Naive thymus-derived CD8-positive, alpha-beta T cell (primary cell): ENCODE measurements around the gene MDFIC. TPM values are rescaled to one million over a fixed set of nuclear protein-coding genes. Genes with fewer than 3 reads are reported as not detected.
A peak's percentile ranks its signal among the peaks of the same experiment; 100 is the strongest.

Experiments
- ATAC-seq, 2 donors: fragments of 150-1000 bp; cut with Tn5 transposase in 1 of 2; sonication (Bioruptor Pico), chemical (Tn5 transposase) in 1 of 2; 1 replicate in 1 of 2; 2 replicates in 1 of 2; pipeline ENCODE4 v1.10.0; 2021; ENCODE audit warnings: mild to moderate bottlenecking in 2 of 2, moderate library complexity in 2 of 2
- POLR2A ChIA-PET: fragments of 350-600 bp; sonication (Branson Sonifier 250); formaldehyde crosslinking; loops from one replicate; lab custom pipeline; 2021; ENCODE audit warnings: antibody characterized with exemption; lab: Charles Lee
- DNase-seq, 10 donors: peaks; one replicate each; pipeline versions ENCODE4 v3.0.0 to v3.0.0-alpha.2; 2020 to 2022
- H3K27ac Mint-ChIP-seq, 10 donors: one replicate each; pipeline ENCODE4 v1.8.0; 2020 to 2022; ENCODE audit warnings: mild to moderate bottlenecking in 10 of 10, mixed read lengths in 10 of 10, moderate library complexity in 4 of 10, inconsistent platforms in 1 of 10
- H3K27me3 Mint-ChIP-seq, 5 donors: one replicate each; pipeline ENCODE4 v1.8.0; 2021 to 2022; ENCODE audit warnings: mixed read lengths in 5 of 5
- H3K36me3 Mint-ChIP-seq, 3 donors: one replicate each; pipeline ENCODE4 v1.8.0; 2020 to 2022; ENCODE audit warnings: mixed read lengths in 3 of 3, mild to moderate bottlenecking in 2 of 3, inconsistent platforms in 1 of 3
- H3K4me1 Mint-ChIP-seq, 4 donors: one replicate each; pipeline ENCODE4 v1.8.0; 2021 to 2022; ENCODE audit warnings: mixed read lengths in 4 of 4
- H3K4me3 Mint-ChIP-seq, 10 donors: one replicate each; pipeline ENCODE4 v1.8.0; 2020 to 2022; ENCODE audit warnings: mild to moderate bottlenecking in 10 of 10, mixed read lengths in 10 of 10, moderate library complexity in 6 of 10, inconsistent platforms in 1 of 10
- H3K9me3 Mint-ChIP-seq, 9 donors: one replicate each; pipeline ENCODE4 v1.8.0; 2020 to 2022; ENCODE audit warnings: mixed read lengths in 9 of 9, mild to moderate bottlenecking in 3 of 9, inconsistent platforms in 1 of 9, moderate library complexity in 1 of 9
- polyA plus RNA-seq, 3 donors: library from polyadenylated mRNA; unstranded; fragments of 300-500 nt; fragmentation: Illumina TruSeq; gene quantifications; one replicate each; pipeline ENCODE4 v1.2.3, GENCODE V29; 2021
- total RNA-seq, 8 experiments: library from RNA in 2 of 8; stranded (reverse) in 2 of 8; gene quantifications; one replicate each; pipeline ENCODE4 v1.2.3 and lab custom pipeline; 2021 to 2026

MDFIC gene
- total and polyA plus RNA-seq, 5 experiments from 2014 or later, result 22.1 to 66.5 (median 41.5) TPM

- Mint-ChIP-seq H3K27ac (peak overlapping the region in 3 of 10 donors; percentile 6 to 83 (median 82)), H3K4me3 (peak overlapping the region in 3 of 10 donors; percentile 79 to 83 (median 81)), H3K27me3 (no peaks in the 10 kb centered on the region), H3K4me1 (peaks cover 21 to 64% (median 44%) of the 10 kb centered on the region in 4 donors), H3K9me3 (no peaks in the 10 kb centered on the region), H3K36me3 (peaks cover 0 to 4% (median 0%) of the 10 kb centered on the region in 3 donors)
- no peak for ATAC-seq
- DNase-seq, result no peak
- POLR2A ChIA-PET, result no interaction called here
Observed at GRCh38 chr7:114930107-114930661, 8.3 kb downstream of the MDFIC start.

GRCh38 chr7:114930829-114931655 is 9.1 kb downstream of the MDFIC start:
- peak overlapping the region in 8 of 10 donors; percentile 64 to 89 (median 82) for H3K4me3 Mint-ChIP-seq
- DNase-seq, result no peak

GRCh38 chr7:114931656-114932011 is 9.7 kb downstream of the MDFIC start:
- peaks cover 0 to 4% (median 0%) of the 10 kb centered on the region in 3 donors for H3K36me3 Mint-ChIP-seq
- H3K9me3 Mint-ChIP-seq, result no peaks in the 10 kb centered on the region
- H3K27ac Mint-ChIP-seq, result peak overlapping the region in 7 of 10 donors; percentile 31 to 93 (median 83)
- DNase-seq, result peak in 4 of 10 donors; percentile 25 to 48 (median 33)
- POLR2A ChIA-PET, result interaction anchor here (1.2 kb wide), 1 partner anchor 8 kb away, joined by 4 read pairs; no protein-coding TSS in a partner anchor
- H3K4me1 Mint-ChIP-seq, result peaks cover 20 to 59% (median 38%) of the 10 kb centered on the region in 4 donors
- H3K27me3 Mint-ChIP-seq, result no peaks in the 10 kb centered on the region
- H3K4me3 Mint-ChIP-seq, result peak overlapping the region in 8 of 10 donors; percentile 64 to 89 (median 82)
- peak; percentile 85 to 92 for ATAC-seq

More at GRCh38 chr7:114930829-114931655, 9.1 kb downstream of the MDFIC start:
- POLR2A ChIA-PET, result interaction anchor here (1.2 kb wide), 1 partner anchor 8 kb away, joined by 4 read pairs; no protein-coding TSS in a partner anchor
- peaks cover 0 to 4% (median 0%) of the 10 kb centered on the region in 3 donors for H3K36me3 Mint-ChIP-seq
- H3K4me1 Mint-ChIP-seq, result peaks cover 21 to 60% (median 39%) of the 10 kb centered on the region in 4 donors
- ATAC-seq, result peak; percentile 40 to 43
- H3K9me3 Mint-ChIP-seq, result no peaks in the 10 kb centered on the region
- H3K27ac Mint-ChIP-seq, result peak overlapping the region in 7 of 10 donors; percentile 31 to 93 (median 83)
- no peaks in the 10 kb centered on the region for H3K27me3 Mint-ChIP-seq

GRCh38 chr7:114932991-114933390 is 11.1 kb downstream of the MDFIC start:
- H3K9me3 Mint-ChIP-seq, result no peaks in the 10 kb centered on the region
- peak overlapping the region in 1 of 10 donors; percentile 4 for H3K27ac Mint-ChIP-seq
- no peak for ATAC-seq
- H3K4me1 Mint-ChIP-seq, result peaks cover 19 to 53% (median 37%) of the 10 kb centered on the region in 4 donors
- H3K4me3 Mint-ChIP-seq, result peak overlapping the region in 6 of 10 donors; percentile 5 to 89 (median 82)
- DNase-seq, result no peak
- peaks cover 0 to 4% (median 0%) of the 10 kb centered on the region in 3 donors for H3K36me3 Mint-ChIP-seq
- no peaks in the 10 kb centered on the region for H3K27me3 Mint-ChIP-seq
- POLR2A ChIA-PET, result interaction anchor here (0.7 kb wide), 1 partner anchor 13 kb away, joined by 3 read pairs; no protein-coding TSS in a partner anchor

- H3K4me1 Mint-ChIP-seq, result peaks cover 20 to 53% (median 37%) of the 10 kb centered on the region in 4 donors
- no peaks in the 10 kb centered on the region for H3K27me3 Mint-ChIP-seq
- no peaks in the 10 kb centered on the region for H3K9me3 Mint-ChIP-seq
- peak overlapping the region in 3 of 10 donors; percentile 24 to 63 (median 56) for H3K4me3 Mint-ChIP-seq
- peak overlapping the region in 3 of 10 donors; percentile 26 to 71 (median 45) for H3K27ac Mint-ChIP-seq
- peaks cover 0 to 4% (median 0%) of the 10 kb centered on the region in 3 donors for H3K36me3 Mint-ChIP-seq
- POLR2A ChIA-PET, result no interaction called here
- DNase-seq (no peak), ATAC-seq (no peak)
Observed at GRCh38 chr7:114933658-114934057, 11.8 kb downstream of the MDFIC start.

- POLR2A ChIA-PET, result no interaction called here
- Mint-ChIP-seq H3K4me3 (peak overlapping the region in 1 of 10 donors; percentile 4), H3K9me3 (no peaks in the 10 kb centered on the region), H3K4me1 (peaks cover 20 to 53% (median 39%) of the 10 kb centered on the region in 4 donors), H3K27ac (peak overlapping the region in 1 of 10 donors; percentile 13), H3K27me3 (no peaks in the 10 kb centered on the region), H3K36me3 (peaks cover 0 to 4% (median 0%) of the 10 kb centered on the region in 3 donors)
- no peak for ATAC-seq
- DNase-seq, result no peak
Observed at GRCh38 chr7:114934086-114934485, 12.2 kb downstream of the MDFIC start.

GRCh38 chr7:114934713-114935112 is 12.8 kb downstream of the MDFIC start:
- POLR2A ChIA-PET, result no interaction called here
- H3K27ac Mint-ChIP-seq, result peak overlapping the region in 2 of 10 donors; percentile 38 to 61

GRCh38 chr7:114936471-114936870 is 14.6 kb downstream of the MDFIC start:
- DNase-seq (no peak), ATAC-seq (no peak)
- H3K4me1 Mint-ChIP-seq, result peaks cover 26 to 51% (median 44%) of the 10 kb centered on the region in 4 donors
- H3K27ac Mint-ChIP-seq, result peak overlapping the region in 1 of 10 donors; percentile 42
- H3K36me3 Mint-ChIP-seq, result peaks cover 2 to 8% (median 3%) of the 10 kb centered on the region in 3 donors
- POLR2A ChIA-PET, result no interaction called here
- H3K4me3 Mint-ChIP-seq, result no peak overlapping the region
- H3K9me3 Mint-ChIP-seq, result no peaks in the 10 kb centered on the region
- no peaks in the 10 kb centered on the region for H3K27me3 Mint-ChIP-seq

More at GRCh38 chr7:114934713-114935112, 12.8 kb downstream of the MDFIC start:
- DNase-seq, result no peak
- Mint-ChIP-seq H3K27me3 (no peaks in the 10 kb centered on the region), H3K9me3 (no peaks in the 10 kb centered on the region), H3K4me3 (peak overlapping the region in 2 of 10 donors; percentile 4 to 40), H3K4me1 (peaks cover 22 to 54% (median 41%) of the 10 kb centered on the region in 4 donors), H3K36me3 (peaks cover 0 to 4% (median 0%) of the 10 kb centered on the region in 3 donors)
- ATAC-seq, result no peak

- Mint-ChIP-seq H3K9me3 (no peaks in the 10 kb centered on the region), H3K27me3 (no peaks in the 10 kb centered on the region), H3K36me3 (peaks cover 8 to 10% (median 10%) of the 10 kb centered on the region in 3 donors), H3K27ac (no peak overlapping the region), H3K4me1 (peaks cover 21 to 47% (median 46%) of the 10 kb centered on the region in 4 donors), H3K4me3 (no peak overlapping the region)
- ATAC-seq, result no peak
- no peak for DNase-seq
- POLR2A ChIA-PET, result no interaction called here
Observed at GRCh38 chr7:114937446-114937845, 15.6 kb downstream of the MDFIC start.

- ATAC-seq, result no peak
Observed at GRCh38 chr7:114938785-114939184, 16.9 kb downstream of the MDFIC start.

GRCh38 chr7:114939484-114940097 is 17.7 kb downstream of the MDFIC start:
- no peaks in the 10 kb centered on the region for H3K27me3 Mint-ChIP-seq
- no peak overlapping the region for H3K4me3 Mint-ChIP-seq
- ATAC-seq (no peak), DNase-seq (no peak)
- peaks cover 9 to 27% (median 21%) of the 10 kb centered on the region in 3 donors for H3K36me3 Mint-ChIP-seq
- H3K4me1 Mint-ChIP-seq, result peaks cover 13 to 57% (median 26%) of the 10 kb centered on the region in 4 donors
- H3K9me3 Mint-ChIP-seq, result no peaks in the 10 kb centered on the region
- POLR2A ChIA-PET, result no interaction called here
- H3K27ac Mint-ChIP-seq, result no peak overlapping the region

More at GRCh38 chr7:114938785-114939184, 16.9 kb downstream of the MDFIC start:
- DNase-seq, result no peak
- H3K27ac Mint-ChIP-seq, result no peak overlapping the region
- peaks cover 16 to 55% (median 33%) of the 10 kb centered on the region in 4 donors for H3K4me1 Mint-ChIP-seq
- no peak overlapping the region for H3K4me3 Mint-ChIP-seq
- no peaks in the 10 kb centered on the region for H3K27me3 Mint-ChIP-seq
- peaks cover 9 to 21% (median 16%) of the 10 kb centered on the region in 3 donors for H3K36me3 Mint-ChIP-seq
- POLR2A ChIA-PET, result no interaction called here
- H3K9me3 Mint-ChIP-seq, result no peaks in the 10 kb centered on the region

- Mint-ChIP-seq H3K9me3 (no peaks in the 10 kb centered on the region), H3K36me3 (peaks cover 9 to 33% (median 21%) of the 10 kb centered on the region in 3 donors), H3K4me1 (peaks cover 13 to 57% (median 22%) of the 10 kb centered on the region in 4 donors), H3K27ac (peak overlapping the region in 1 of 10 donors; percentile 0), H3K4me3 (no peak overlapping the region), H3K27me3 (no peaks in the 10 kb centered on the region)
- DNase-seq (no peak), ATAC-seq (no peak)
- POLR2A ChIA-PET, result no interaction called here
Observed at GRCh38 chr7:114940220-114940619, 18.3 kb downstream of the MDFIC start.
